NT2/D1 (cell line): ENCODE data around the gene SNRPB.

Source experiments
- DNase-seq: peaks from one replicate; pipeline ENCODE4 v3.0.0-alpha.2; 2011; ENCODE audit warnings: low read depth, low spot score
- H3K27me3 ChIP-seq: 2 replicates; pipeline ENCODE4 v1.6.0; 2011; ENCODE audit warnings: mild to moderate bottlenecking; ENCODE audit not compliant: insufficient read length, insufficient read depth
- H3K36me3 ChIP-seq: 2 replicates; pipeline ENCODE4 v1.6.1; 2011; ENCODE audit warnings: mild to moderate bottlenecking, low read length, mixed read lengths; ENCODE audit not compliant: insufficient read depth, insufficient read length
- H3K4me1 ChIP-seq: 2 replicates; pipeline ENCODE4 v1.5.1; 2011; ENCODE audit not compliant: insufficient read depth, insufficient read length
- H3K4me3 ChIP-seq: 2 replicates; pipeline ENCODE4 v1.5.1; 2011; ENCODE audit warnings: low read depth; ENCODE audit not compliant: insufficient read length
- H3K9ac ChIP-seq: 2 replicates; pipeline ENCODE4 v1.6.0; 2011; ENCODE audit warnings: low read depth; ENCODE audit not compliant: insufficient read length
- H3K9me3 ChIP-seq: 2 replicates; pipeline ENCODE4 v1.5.1; 2011; ENCODE audit warnings: mild to moderate bottlenecking, low read length; ENCODE audit not compliant: insufficient read depth
- SUZ12 ChIP-seq: IDR thresholded peaks from 2 replicates; pipeline ENCODE4 v1.6.1; 2011; ENCODE audit not compliant: insufficient read length, insufficient read depth; ENCODE audit errors: extremely low read depth
- YY1 ChIP-seq: IDR thresholded peaks from 2 replicates; pipeline ENCODE4 v1.6.1; 2011; ENCODE audit not compliant: insufficient read length, insufficient read depth
- ZNF274 ChIP-seq: IDR thresholded peaks from 2 replicates; pipeline ENCODE4 v1.6.1; 2011; ENCODE audit warnings: mild to moderate bottlenecking, low read depth, low read length

Gene SNRPB

DNA sequence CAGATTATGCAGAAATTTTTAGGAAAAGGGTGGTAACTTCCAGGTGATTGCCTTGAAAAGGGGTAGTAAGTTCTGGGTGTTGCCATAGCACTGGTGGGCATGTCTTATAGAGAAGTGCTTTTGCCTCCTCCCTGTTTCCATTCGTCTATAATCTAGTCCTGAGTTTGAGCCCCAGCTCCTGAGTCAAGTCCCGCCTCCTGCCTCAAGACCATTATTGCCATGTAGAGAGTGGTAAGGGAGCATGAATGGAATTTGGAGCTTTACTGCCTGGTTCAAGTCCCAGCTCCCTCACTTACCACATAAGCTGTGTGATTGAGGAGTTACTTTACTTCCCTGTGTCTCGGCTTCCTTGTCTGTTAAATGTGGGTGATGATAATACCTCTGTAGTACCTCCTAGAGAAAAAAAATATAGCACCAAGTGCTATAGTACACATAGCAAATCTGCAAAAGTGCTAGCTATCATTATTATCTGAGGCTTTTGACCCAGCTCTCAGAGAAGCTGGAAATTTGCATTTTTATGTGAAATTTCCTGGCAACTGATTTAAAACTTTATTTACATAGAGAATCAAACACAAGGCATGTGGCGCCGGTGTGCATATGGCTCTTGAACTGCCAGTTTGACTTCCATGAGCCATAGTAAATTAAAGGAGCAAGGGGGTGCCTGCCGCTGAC is 53.9 kb downstream of the SNRPB start:
- no peak overlapping the region for H3K9ac ChIP-seq
- no peak for TF ChIP-seq YY1
- no peak for TF ChIP-seq SUZ12
- TF ChIP-seq ZNF274 = no peak
- H3K36me3 ChIP-seq = no peaks in the 10 kb centered on the region
- H3K27me3 ChIP-seq = no peaks in the 10 kb centered on the region
- no peak for DNase-seq
- H3K4me1 ChIP-seq = no peaks in the 10 kb centered on the region
- no peaks in the 10 kb centered on the region for H3K9me3 ChIP-seq
- H3K4me3 ChIP-seq = no peak overlapping the region
